ENCODE results near the gene ITGA2B. TPM values are rescaled to one million over a fixed set of nuclear protein-coding genes. Genes with fewer than 3 reads are reported as not detected.

ITGA2B gene
- total and polyA plus RNA-seq, 2 experiments from 2014 or later, result 13.3 to 13.9 TPM

- Mint-ChIP-seq H3K27ac (no peak overlapping the region), H3K9me3 (no peaks in the 10 kb centered on the region), H3K4me3 (no peak overlapping the region), H3K36me3 (ENCODE audit: low read depth) (peaks cover 46% of the 10 kb centered on the region), H3K4me1 (no peaks in the 10 kb centered on the region; the same call in 2 of the 3 replicates), H3K27me3 (ENCODE audit: insufficient read depth, low read depth, poor library complexity) (peaks cover 7% of the 10 kb centered on the region)
- Histone ChIP-seq H3K27me3 (ENCODE audit: insufficient read depth) (no peaks in the 10 kb centered on the region), H3K79me2 (replicated peaks; ENCODE audit: insufficient read depth) (no peaks in the 10 kb centered on the region), H3K4me3 (no peak overlapping the region), H3K27ac (ENCODE audit: low read depth) (no peak overlapping the region), H3K4me2 (no peak overlapping the region), H3K9me2 (ENCODE audit: insufficient read depth) (no peaks in the 10 kb centered on the region), H3K36me3 (ENCODE audit: insufficient read depth) (peaks cover 20% of the 10 kb centered on the region), H3K4me1 (ENCODE audit: insufficient read depth) (no peaks in the 10 kb centered on the region), H2AFZ (no peak overlapping the region), H3F3A (replicated peaks; ENCODE audit: low read depth) (no peaks in the 10 kb centered on the region), H4K20me1 (replicated peaks; ENCODE audit: insufficient read depth) (peaks cover 11% of the 10 kb centered on the region; the same call in 1 of the 2 replicates)
- ATAC-seq, result no peak
- no peak for TF ChIP-seq ETS1 (IDR thresholded peaks at IDR 0.05)
- no peak for TF ChIP-seq CREB1 (CRISPR knock-in tag; IDR thresholded peaks at IDR 0.05; ENCODE audit: low read depth)
- no peak for TF ChIP-seq EZH2 (IDR thresholded peaks at IDR 0.05; ENCODE audit: low read depth, unreplicated experiment)
- no peak for TF ChIP-seq STAT1 (IDR thresholded peaks at IDR 0.05; ENCODE audit: unreplicated experiment)
- no peak for TF ChIP-seq ZNF331 (CRISPR knock-in tag; IDR thresholded peaks at IDR 0.05; ENCODE audit: low read depth)
- no peak for TF ChIP-seq POLR2AphosphoS5 (IDR thresholded peaks at IDR 0.05; ENCODE audit: low read depth)
- TF ChIP-seq JUNB (IDR thresholded peaks at IDR 0.05; ENCODE audit: unreplicated experiment), result no peak
- DNase-seq (ENCODE audit: low spot score), result no peak
Observed at GRCh38 chr17:44402564-44403172, 13.2 kb upstream of the ITGA2B start.

GRCh38 chr17:44400226-44400847, 10.9 kb upstream of the ITGA2B start:
- no peak overlapping the region for H3K4me3 ChIP-seq
- no peaks in the 10 kb centered on the region for H3K9me2 ChIP-seq (ENCODE audit: insufficient read depth)
- H3K27ac ChIP-seq (ENCODE audit: low read depth), result no peak overlapping the region
- H3K27me3 Mint-ChIP-seq (ENCODE audit: insufficient read depth, low read depth, poor library complexity), result peaks cover 7% of the 10 kb centered on the region
- H3K4me2 ChIP-seq, result no peak overlapping the region
- no peak overlapping the region for H3K27ac Mint-ChIP-seq
- no peaks in the 10 kb centered on the region for H3K79me2 ChIP-seq (replicated peaks; ENCODE audit: insufficient read depth)
- H3K4me3 Mint-ChIP-seq, result no peak overlapping the region
- H3F3A ChIP-seq (replicated peaks; ENCODE audit: low read depth), result no peaks in the 10 kb centered on the region
- peaks cover 20% of the 10 kb centered on the region for H3K36me3 ChIP-seq (ENCODE audit: insufficient read depth)
- peaks cover 11% of the 10 kb centered on the region; the same call in 1 of the 2 replicates for H4K20me1 ChIP-seq (replicated peaks; ENCODE audit: insufficient read depth)
- ATAC-seq (peak; percentile 78), DNase-seq (ENCODE audit: low spot score) (peak; percentile 59)
- H3K4me1 ChIP-seq (ENCODE audit: insufficient read depth), result no peaks in the 10 kb centered on the region
- no peaks in the 10 kb centered on the region for H3K9me3 Mint-ChIP-seq
- no peaks in the 10 kb centered on the region; the same call in 2 of the 3 replicates for H3K4me1 Mint-ChIP-seq
- peaks cover 50% of the 10 kb centered on the region for H3K36me3 Mint-ChIP-seq (ENCODE audit: low read depth)
- peak; percentile 67 to 70 for TF ChIP-seq CTCF (conservative IDR thresholded peaks at IDR 0.05; ENCODE audit: low read depth in 2 of 2)
- TF ChIP-seq, protein P1, sequence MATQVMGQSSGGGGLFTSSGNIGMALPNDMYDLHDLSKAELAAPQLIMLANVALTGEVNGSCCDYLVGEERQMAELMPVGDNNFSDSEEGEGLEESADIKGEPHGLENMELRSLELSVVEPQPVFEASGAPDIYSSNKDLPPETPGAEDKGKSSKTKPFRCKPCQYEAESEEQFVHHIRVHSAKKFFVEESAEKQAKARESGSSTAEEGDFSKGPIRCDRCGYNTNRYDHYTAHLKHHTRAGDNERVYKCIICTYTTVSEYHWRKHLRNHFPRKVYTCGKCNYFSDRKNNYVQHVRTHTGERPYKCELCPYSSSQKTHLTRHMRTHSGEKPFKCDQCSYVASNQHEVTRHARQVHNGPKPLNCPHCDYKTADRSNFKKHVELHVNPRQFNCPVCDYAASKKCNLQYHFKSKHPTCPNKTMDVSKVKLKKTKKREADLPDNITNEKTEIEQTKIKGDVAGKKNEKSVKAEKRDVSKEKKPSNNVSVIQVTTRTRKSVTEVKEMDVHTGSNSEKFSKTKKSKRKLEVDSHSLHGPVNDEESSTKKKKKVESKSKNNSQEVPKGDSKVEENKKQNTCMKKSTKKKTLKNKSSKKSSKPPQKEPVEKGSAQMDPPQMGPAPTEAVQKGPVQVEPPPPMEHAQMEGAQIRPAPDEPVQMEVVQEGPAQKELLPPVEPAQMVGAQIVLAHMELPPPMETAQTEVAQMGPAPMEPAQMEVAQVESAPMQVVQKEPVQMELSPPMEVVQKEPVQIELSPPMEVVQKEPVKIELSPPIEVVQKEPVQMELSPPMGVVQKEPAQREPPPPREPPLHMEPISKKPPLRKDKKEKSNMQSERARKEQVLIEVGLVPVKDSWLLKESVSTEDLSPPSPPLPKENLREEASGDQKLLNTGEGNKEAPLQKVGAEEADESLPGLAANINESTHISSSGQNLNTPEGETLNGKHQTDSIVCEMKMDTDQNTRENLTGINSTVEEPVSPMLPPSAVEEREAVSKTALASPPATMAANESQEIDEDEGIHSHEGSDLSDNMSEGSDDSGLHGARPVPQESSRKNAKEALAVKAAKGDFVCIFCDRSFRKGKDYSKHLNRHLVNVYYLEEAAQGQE (IDR thresholded peaks at IDR 0.05; ENCODE audit: unreplicated experiment), result no peak
- no peak overlapping the region for H2AFZ ChIP-seq
- H3K27me3 ChIP-seq (ENCODE audit: insufficient read depth), result no peaks in the 10 kb centered on the region
